ENCODE results near the gene CDA. TPM values are rescaled to one million over a fixed set of nuclear protein-coding genes. Genes with fewer than 3 reads are reported as not detected.

The CDA gene
- total RNA-seq, 1 donor from 2014 or later: not detected

GRCh38 chr1:20611652-20612051, 22.8 kb downstream of the CDA start:
- intact Hi-C loops (cut with micrococcal nuclease): no loop called here
- POLR2A ChIA-PET: interaction anchor here (0.6 kb wide), 1 partner anchor 86 kb away, joined by 3 read pairs; no protein-coding TSS in a partner anchor
- Mint-ChIP-seq H3K4me1 (no peaks in the 10 kb centered on the region), H3K27ac (no peak overlapping the region), H3K4me3 (no peak overlapping the region), H3K27me3 (peaks cover 7% of the 10 kb centered on the region), H3K9me3 (no peaks in the 10 kb centered on the region), H3K36me3 (ENCODE audit: low read depth) (no peaks in the 10 kb centered on the region)
- DNase-seq (no peak), ATAC-seq (ENCODE audit: low read depth) (no peak)
- TF ChIP-seq CTCF (IDR thresholded peaks at IDR 0.05): no peak
- CTCF ChIA-PET: no interaction called here

GRCh38 chr1:20612221-20612746, 23.4 kb downstream of the CDA start:
- DNase-seq: no peak
- POLR2A ChIA-PET: no interaction called here
- TF ChIP-seq CTCF (IDR thresholded peaks at IDR 0.05): no peak
- Mint-ChIP-seq H3K27ac (no peak overlapping the region), H3K27me3 (peaks cover 10% of the 10 kb centered on the region), H3K36me3 (ENCODE audit: low read depth) (no peaks in the 10 kb centered on the region), H3K4me1 (no peaks in the 10 kb centered on the region), H3K4me3 (no peak overlapping the region), H3K9me3 (no peaks in the 10 kb centered on the region)
- intact Hi-C loops (cut with micrococcal nuclease): no loop called here
- ATAC-seq (ENCODE audit: low read depth): no peak
- CTCF ChIA-PET: interaction anchor here (0.9 kb wide), 1 partner anchor 20 kb away, joined by 3 read pairs; the partner anchor contains the start of gene PINK1

GRCh38 chr1:20614131-20614579, 25.3 kb downstream of the CDA start:
- H3K9me3 Mint-ChIP-seq: no peaks in the 10 kb centered on the region
- POLR2A ChIA-PET: no interaction called here
- no peak for TF ChIP-seq CTCF (IDR thresholded peaks at IDR 0.05)
- intact Hi-C loops (cut with micrococcal nuclease): no loop called here
- CTCF ChIA-PET: no interaction called here
- ATAC-seq (ENCODE audit: low read depth): no peak
- no peak overlapping the region for H3K27ac Mint-ChIP-seq
- no peaks in the 10 kb centered on the region for H3K4me1 Mint-ChIP-seq
- DNase-seq: no peak
- peaks cover 10% of the 10 kb centered on the region for H3K27me3 Mint-ChIP-seq
- no peaks in the 10 kb centered on the region for H3K36me3 Mint-ChIP-seq (ENCODE audit: low read depth)
- H3K4me3 Mint-ChIP-seq: no peak overlapping the region

- H3K36me3 Mint-ChIP-seq (ENCODE audit: low read depth): no peaks in the 10 kb centered on the region
- CTCF ChIA-PET: no interaction called here
- TF ChIP-seq CTCF (IDR thresholded peaks at IDR 0.05): no peak
- H3K4me1 Mint-ChIP-seq: no peaks in the 10 kb centered on the region
- ATAC-seq (ENCODE audit: low read depth) (no peak), DNase-seq (no peak)
- peaks cover 13% of the 10 kb centered on the region for H3K27me3 Mint-ChIP-seq
- POLR2A ChIA-PET: no interaction called here
- no peak overlapping the region for H3K27ac Mint-ChIP-seq
- no peak overlapping the region for H3K4me3 Mint-ChIP-seq
- intact Hi-C loops (cut with micrococcal nuclease): no loop called here
- no peaks in the 10 kb centered on the region for H3K9me3 Mint-ChIP-seq
Measured at GRCh38 chr1:20615946-20616846, 27.3 kb downstream of the CDA start.

- TF ChIP-seq CTCF (IDR thresholded peaks at IDR 0.05): no peak
- DNase-seq (no peak), ATAC-seq (ENCODE audit: low read depth) (no peak)
- Mint-ChIP-seq H3K9me3 (no peaks in the 10 kb centered on the region), H3K4me1 (no peaks in the 10 kb centered on the region), H3K27me3 (peaks cover 13% of the 10 kb centered on the region), H3K27ac (no peak overlapping the region), H3K4me3 (no peak overlapping the region), H3K36me3 (ENCODE audit: low read depth) (no peaks in the 10 kb centered on the region)
- intact Hi-C loops (cut with micrococcal nuclease): no loop called here
- CTCF ChIA-PET: no interaction called here
- POLR2A ChIA-PET: no interaction called here
Measured at GRCh38 chr1:20616847-20617487, 28.1 kb downstream of the CDA start.

All from activated B cell treated with CpG ODN at 0.5 μM for 24 hours (primary cell).